Measurements from ENCODE around the gene ALG14.

- TF ChIP-seq CTCF (IDR thresholded peaks at IDR 0.05 in 2 of 3, conservative IDR thresholded peaks at IDR 0.05 in 1 of 3; ENCODE audit: borderline replicate concordance in 1 of 3, insufficient read depth in 1 of 3, low read depth in 2 of 3, low read length in 2 of 3) (no peak), ATF3 (IDR thresholded peaks at IDR 0.05) (no peak), EZH2phosphoT487 (IDR thresholded peaks at IDR 0.05; ENCODE audit: borderline replicate concordance) (no peak), POLR2AphosphoS5 (IDR thresholded peaks at IDR 0.05; ENCODE audit: low read depth, low read length) (no peak), SP1 (IDR thresholded peaks at IDR 0.05; ENCODE audit: low read depth) (no peak), FOSL1 (IDR thresholded peaks at IDR 0.05; ENCODE audit: low read depth) (no peak), YY1 (IDR thresholded peaks at IDR 0.05; ENCODE audit: extremely low read depth, insufficient replicate concordance, low read depth, low read length) (no peak), POLR2A (IDR thresholded peaks at IDR 0.05; ENCODE audit: borderline replicate concordance, extremely low read depth, insufficient read depth, insufficient read length) (no peak), EZH2 (IDR thresholded peaks at IDR 0.05) (no peak), ELF1 (IDR thresholded peaks at IDR 0.05; ENCODE audit: borderline replicate concordance, low read depth) (no peak), EGR1 (IDR thresholded peaks at IDR 0.05; ENCODE audit: low read depth) (no peak), REST (IDR thresholded peaks at IDR 0.05; ENCODE audit: low read depth) (no peak), SIN3A (IDR thresholded peaks at IDR 0.05; ENCODE audit: low read depth) (no peak), SRF (IDR thresholded peaks at IDR 0.05; ENCODE audit: low read depth) (no peak)
Observed at GRCh38 chr1:94935476-94935875, 137.3 kb downstream of the ALG14 start.

All from HCT116 (cell line).